ENCODE results near the gene APLN. TPM values are rescaled to one million over a fixed set of nuclear protein-coding genes. Genes with fewer than 3 reads are reported as not detected.

APLN gene
- total RNA-seq, 3 donors from 2014 or later (not counting 1 experiment from before 2014, with no cell fraction given) = 0.07 TPM; not detected in 2

DNA sequence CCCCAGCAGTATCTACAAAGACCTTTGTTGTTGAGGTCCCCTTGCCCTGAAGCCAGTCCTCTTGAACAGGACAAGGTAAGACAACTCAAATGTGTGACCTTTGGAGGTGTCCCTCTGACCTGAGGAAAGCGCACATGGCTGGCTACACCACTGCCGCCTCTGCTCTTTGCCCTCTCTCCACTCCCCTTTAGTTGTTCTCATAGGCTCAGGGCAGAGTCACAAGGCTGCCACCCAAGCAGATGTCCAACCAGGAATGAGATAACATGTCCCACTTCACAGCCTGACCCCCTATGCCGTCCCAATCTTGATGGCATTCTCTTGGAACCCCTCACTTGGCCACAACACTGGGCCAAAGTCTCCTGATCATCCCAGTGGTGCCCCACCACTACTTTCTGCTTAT is 46.3 kb downstream of the APLN start:
- DNase-seq (no peak), ATAC-seq (no peak)
- peaks cover 0 to 11% of the 10 kb centered on the region in 2 donors for H3K27me3 Mint-ChIP-seq (ENCODE audit: low read depth in 2 of 2)
- H3K9me3 Mint-ChIP-seq = no peaks in the 10 kb centered on the region
- 100% methylated on average over 3 of the region's 3 CpGs for WGBS (ENCODE audit: insufficient coverage)
- no peaks in the 10 kb centered on the region for H3K36me3 ChIP-seq (ENCODE audit: control insufficient read depth, insufficient read depth, low read length)
- no peaks in the 10 kb centered on the region for H3K9me3 ChIP-seq (ENCODE audit: control insufficient read depth, insufficient read depth, low read length)
- no peaks in the 10 kb centered on the region for H3K36me3 Mint-ChIP-seq
- H3K27me3 ChIP-seq (ENCODE audit: control insufficient read depth, insufficient read depth, low read length) = no peaks in the 10 kb centered on the region
- H3K27ac ChIP-seq (ENCODE audit: low read length) = no peak overlapping the region
- no peak overlapping the region for H3K4me3 Mint-ChIP-seq
- H3K4me1 ChIP-seq (ENCODE audit: control insufficient read depth, insufficient read depth, low read length) = peaks cover 21% of the 10 kb centered on the region
- peaks cover 6 to 17% of the 10 kb centered on the region in 2 donors for H3K4me1 Mint-ChIP-seq
- intact Hi-C loops (cut with micrococcal nuclease) = loop anchor here (5.0 to 10.0 kb wide), 4 partner anchors 119 to 586 kb away; no protein-coding TSS in a partner anchor
- H3K4me3 ChIP-seq (ENCODE audit: low read length) = no peak overlapping the region
- H3K27ac Mint-ChIP-seq = no peak overlapping the region
- TF ChIP-seq, protein P1, sequence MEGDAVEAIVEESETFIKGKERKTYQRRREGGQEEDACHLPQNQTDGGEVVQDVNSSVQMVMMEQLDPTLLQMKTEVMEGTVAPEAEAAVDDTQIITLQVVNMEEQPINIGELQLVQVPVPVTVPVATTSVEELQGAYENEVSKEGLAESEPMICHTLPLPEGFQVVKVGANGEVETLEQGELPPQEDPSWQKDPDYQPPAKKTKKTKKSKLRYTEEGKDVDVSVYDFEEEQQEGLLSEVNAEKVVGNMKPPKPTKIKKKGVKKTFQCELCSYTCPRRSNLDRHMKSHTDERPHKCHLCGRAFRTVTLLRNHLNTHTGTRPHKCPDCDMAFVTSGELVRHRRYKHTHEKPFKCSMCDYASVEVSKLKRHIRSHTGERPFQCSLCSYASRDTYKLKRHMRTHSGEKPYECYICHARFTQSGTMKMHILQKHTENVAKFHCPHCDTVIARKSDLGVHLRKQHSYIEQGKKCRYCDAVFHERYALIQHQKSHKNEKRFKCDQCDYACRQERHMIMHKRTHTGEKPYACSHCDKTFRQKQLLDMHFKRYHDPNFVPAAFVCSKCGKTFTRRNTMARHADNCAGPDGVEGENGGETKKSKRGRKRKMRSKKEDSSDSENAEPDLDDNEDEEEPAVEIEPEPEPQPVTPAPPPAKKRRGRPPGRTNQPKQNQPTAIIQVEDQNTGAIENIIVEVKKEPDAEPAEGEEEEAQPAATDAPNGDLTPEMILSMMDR (IDR thresholded peaks at IDR 0.05) = no peak

DNA sequence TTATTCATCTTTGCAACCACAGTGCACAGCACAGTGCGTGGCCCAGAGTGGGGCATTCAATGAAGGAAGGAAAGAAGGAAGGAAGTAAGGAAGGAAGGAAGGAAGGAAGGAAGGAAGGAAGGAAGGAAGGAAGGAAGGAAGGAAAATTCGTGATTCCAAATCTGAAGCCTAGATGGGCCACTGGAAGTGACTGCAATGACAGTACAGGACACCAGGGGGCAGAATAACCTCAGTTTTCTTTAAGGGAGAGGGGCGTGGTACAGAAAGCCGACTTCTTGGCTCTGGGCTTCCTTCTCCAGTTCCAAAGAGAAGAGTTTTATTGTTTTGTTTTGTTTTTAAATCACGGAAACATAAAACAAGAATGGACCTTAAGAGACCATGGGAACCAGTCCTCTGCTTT is 47.8 kb downstream of the APLN start:
- Mint-ChIP-seq H3K4me3 (no peak overlapping the region), H3K9me3 (no peaks in the 10 kb centered on the region), H3K27me3 (ENCODE audit: low read depth in 2 of 2) (peaks cover 0 to 11% of the 10 kb centered on the region in 2 donors), H3K4me1 (peaks cover 6 to 24% of the 10 kb centered on the region in 2 donors), H3K27ac (no peak overlapping the region), H3K36me3 (no peaks in the 10 kb centered on the region)
- DNase-seq = peak; percentile 26 to 79
- Histone ChIP-seq H3K9me3 (ENCODE audit: control insufficient read depth, insufficient read depth, low read length) (no peaks in the 10 kb centered on the region), H3K4me3 (ENCODE audit: low read length) (no peak overlapping the region), H3K4me1 (ENCODE audit: control insufficient read depth, insufficient read depth, low read length) (peaks cover 21% of the 10 kb centered on the region), H3K27ac (ENCODE audit: low read length) (no peak overlapping the region), H3K36me3 (ENCODE audit: control insufficient read depth, insufficient read depth, low read length) (no peaks in the 10 kb centered on the region), H3K27me3 (ENCODE audit: control insufficient read depth, insufficient read depth, low read length) (no peaks in the 10 kb centered on the region)
- peak; percentile 64 to 78 (median 69) for ATAC-seq
- TF ChIP-seq, protein P1 (IDR thresholded peaks at IDR 0.05) = peak; percentile 62
- intact Hi-C loops (cut with micrococcal nuclease) = loop anchor here (1.0 to 10.0 kb wide), 6 partner anchors 120 to 588 kb away; no protein-coding TSS in a partner anchor
- 3% methylated on average over 3 of the region's 5 CpGs for WGBS (ENCODE audit: insufficient coverage)

DNA sequence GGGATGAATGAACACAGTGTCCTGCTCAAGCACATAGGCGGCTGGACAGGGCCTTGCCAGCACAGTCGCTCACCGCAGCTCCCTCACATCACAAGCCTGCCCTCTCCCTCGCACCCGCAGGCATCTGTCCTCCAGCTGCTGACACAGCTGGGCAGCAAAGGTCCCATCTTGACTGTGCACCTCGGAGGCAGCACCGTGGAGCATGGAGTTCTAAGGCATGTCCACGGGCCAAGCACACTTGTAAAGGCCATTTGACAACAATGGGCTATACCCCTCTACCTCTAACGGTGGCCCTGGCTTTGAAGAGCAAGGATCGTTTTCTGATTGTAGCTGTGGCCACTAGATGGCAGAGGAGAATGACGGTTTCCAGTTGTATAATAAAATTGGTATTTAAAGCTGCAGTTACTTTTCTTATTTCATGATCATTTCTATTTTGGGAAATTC is 53.8 kb downstream of the APLN start:
- Mint-ChIP-seq H3K4me1 (peaks cover 6 to 23% of the 10 kb centered on the region in 2 donors), H3K9me3 (no peaks in the 10 kb centered on the region), H3K27ac (no peak overlapping the region), H3K27me3 (ENCODE audit: low read depth in 2 of 2) (peaks cover 5 to 8% of the 10 kb centered on the region in 2 donors), H3K36me3 (no peaks in the 10 kb centered on the region), H3K4me3 (no peak overlapping the region)
- TF ChIP-seq, protein P1 (IDR thresholded peaks at IDR 0.05) = peak; percentile 35
- no peak overlapping the region for H3K27ac ChIP-seq (ENCODE audit: low read length)
- no peaks in the 10 kb centered on the region for H3K36me3 ChIP-seq (ENCODE audit: control insufficient read depth, insufficient read depth, low read length)
- H3K4me1 ChIP-seq (ENCODE audit: control insufficient read depth, insufficient read depth, low read length) = peaks cover 21% of the 10 kb centered on the region
- intact Hi-C loops (cut with micrococcal nuclease) = loop anchor here (5.0 to 10.0 kb wide), 4 partner anchors 334 to 1316 kb away; no protein-coding TSS in a partner anchor
- WGBS (ENCODE audit: insufficient coverage) = 67% methylated on average over 7 of the region's 11 CpGs
- H3K27me3 ChIP-seq (ENCODE audit: control insufficient read depth, insufficient read depth, low read length) = no peaks in the 10 kb centered on the region
- ATAC-seq (peak in 2 of 3 donors; percentile 52 to 57), DNase-seq (peak in 1 of 2 donors; percentile 59)
- no peaks in the 10 kb centered on the region for H3K9me3 ChIP-seq (ENCODE audit: control insufficient read depth, insufficient read depth, low read length)
- H3K4me3 ChIP-seq (ENCODE audit: low read length) = no peak overlapping the region

DNA sequence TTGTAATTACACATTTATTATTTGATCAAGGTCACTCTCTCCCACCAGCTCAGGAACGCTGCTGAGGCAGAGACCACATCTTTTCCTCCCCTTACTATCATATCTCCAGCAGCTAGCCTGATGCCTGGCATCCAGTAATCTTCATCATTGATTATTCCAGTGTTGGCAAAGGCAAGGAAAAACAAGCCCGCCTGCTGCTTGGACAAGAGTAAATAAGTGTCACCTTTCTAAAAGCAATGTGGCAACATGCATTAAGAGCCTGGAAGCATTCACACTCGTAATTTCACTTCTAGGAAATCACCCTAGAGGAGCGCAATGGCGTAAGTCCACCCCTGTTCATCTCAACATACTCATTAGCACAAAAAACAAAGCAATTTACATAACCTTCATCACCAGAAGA is 54.8 kb downstream of the APLN start:
- H3K4me3 ChIP-seq (ENCODE audit: low read length) = no peak overlapping the region
- no peaks in the 10 kb centered on the region for H3K9me3 Mint-ChIP-seq
- intact Hi-C loops (cut with micrococcal nuclease) = loop anchor here (5.0 to 10.0 kb wide), 4 partner anchors 335 to 1317 kb away; no protein-coding TSS in a partner anchor
- WGBS (ENCODE audit: insufficient coverage) = 89% methylated on average over 3 of the region's 5 CpGs
- H3K27me3 ChIP-seq (ENCODE audit: control insufficient read depth, insufficient read depth, low read length) = no peaks in the 10 kb centered on the region
- H3K4me1 ChIP-seq (ENCODE audit: control insufficient read depth, insufficient read depth, low read length) = peaks cover 14% of the 10 kb centered on the region
- TF ChIP-seq, protein P1 (IDR thresholded peaks at IDR 0.05) = no peak
- no peaks in the 10 kb centered on the region for H3K36me3 ChIP-seq (ENCODE audit: control insufficient read depth, insufficient read depth, low read length)
- H3K36me3 Mint-ChIP-seq = no peaks in the 10 kb centered on the region
- H3K4me1 Mint-ChIP-seq = peaks cover 6 to 23% of the 10 kb centered on the region in 2 donors
- ATAC-seq (no peak), DNase-seq (no peak)
- no peak overlapping the region for H3K27ac Mint-ChIP-seq
- no peak overlapping the region for H3K27ac ChIP-seq (ENCODE audit: low read length)
- no peaks in the 10 kb centered on the region for H3K9me3 ChIP-seq (ENCODE audit: control insufficient read depth, insufficient read depth, low read length)
- no peak overlapping the region for H3K4me3 Mint-ChIP-seq
- H3K27me3 Mint-ChIP-seq (ENCODE audit: low read depth in 2 of 2) = peaks cover 5 to 8% of the 10 kb centered on the region in 2 donors

All from natural killer cell (primary cell).